ENCODE results near the gene PSMD13. TPM values are rescaled to one million over a fixed set of nuclear protein-coding genes. Genes with fewer than 3 reads are reported as not detected.

PSMD13 gene
- total RNA-seq, 1 donor from 2014 or later = 137 TPM

GRCh38 chr11:210803-211180 lies 26.0 kb upstream of the PSMD13 start:
- Histone ChIP-seq H3K4me1 (ENCODE audit: insufficient read depth, low read length) (peaks cover 27% of the 10 kb centered on the region), H4K20me1 (ENCODE audit: insufficient read depth, low read length) (peaks cover 77% of the 10 kb centered on the region), H3K4me3 (ENCODE audit: insufficient read depth, low read depth, low read length) (peak overlapping the region; percentile 86), H3K9me3 (ENCODE audit: insufficient read depth, low read depth, low read length) (no peaks in the 10 kb centered on the region), H3K4me2 (ENCODE audit: low read length) (peak overlapping the region; percentile 97), H3K79me2 (ENCODE audit: insufficient read depth, low read length) (peaks cover 72% of the 10 kb centered on the region), H3K9ac (ENCODE audit: low read length) (peak overlapping the region; percentile 97), H3K36me3 (ENCODE audit: insufficient read depth, low read length) (peaks cover 48% of the 10 kb centered on the region), H3K27ac (ENCODE audit: low read depth, low read length) (peak overlapping the region; percentile 94), H2AFZ (ENCODE audit: low read depth, low read length) (no peak overlapping the region), H3K27me3 (ENCODE audit: insufficient read depth, low read length) (no peaks in the 10 kb centered on the region)
- FAIRE-seq (no peak), DNase-seq (ENCODE audit: low read depth) (no peak)
- TF ChIP-seq EZH2 (IDR thresholded peaks at IDR 0.05; ENCODE audit: insufficient read depth, low read length) = no peak
- no peak for TF ChIP-seq CTCF (IDR thresholded peaks at IDR 0.05; ENCODE audit: insufficient read depth, low read depth, low read length)
- Mint-ChIP-seq H3K9me3 (ENCODE audit: unreplicated experiment) (no peaks in the 10 kb centered on the region), H3K4me3 (ENCODE audit: unreplicated experiment) (peak overlapping the region; percentile 99), H3K36me3 (ENCODE audit: low read depth, unreplicated experiment) (peaks cover 22% of the 10 kb centered on the region), H3K27me3 (ENCODE audit: low read depth, unreplicated experiment) (no peaks in the 10 kb centered on the region), H3K4me1 (ENCODE audit: low read depth, unreplicated experiment) (peaks cover 41% of the 10 kb centered on the region), H3K27ac (ENCODE audit: unreplicated experiment) (peak overlapping the region; percentile 100)

GRCh38 chr11:211295-211694 lies 25.5 kb upstream of the PSMD13 start:
- peaks cover 67% of the 10 kb centered on the region for H3K79me2 ChIP-seq (ENCODE audit: insufficient read depth, low read length)
- peak overlapping the region; percentile 97 for H3K9ac ChIP-seq (ENCODE audit: low read length)
- peaks cover 50% of the 10 kb centered on the region for H3K36me3 ChIP-seq (ENCODE audit: insufficient read depth, low read length)
- Mint-ChIP-seq H3K27ac (ENCODE audit: unreplicated experiment) (peak overlapping the region; percentile 87), H3K4me1 (ENCODE audit: low read depth, unreplicated experiment) (peaks cover 42% of the 10 kb centered on the region), H3K9me3 (ENCODE audit: unreplicated experiment) (no peaks in the 10 kb centered on the region), H3K27me3 (ENCODE audit: low read depth, unreplicated experiment) (no peaks in the 10 kb centered on the region), H3K4me3 (ENCODE audit: unreplicated experiment) (peak overlapping the region; percentile 99), H3K36me3 (ENCODE audit: low read depth, unreplicated experiment) (peaks cover 23% of the 10 kb centered on the region)
- peaks cover 22% of the 10 kb centered on the region for H3K4me1 ChIP-seq (ENCODE audit: insufficient read depth, low read length)
- H3K27ac ChIP-seq (ENCODE audit: low read depth, low read length) = no peak overlapping the region
- H3K9me3 ChIP-seq (ENCODE audit: insufficient read depth, low read depth, low read length) = no peaks in the 10 kb centered on the region
- no peaks in the 10 kb centered on the region for H3K27me3 ChIP-seq (ENCODE audit: insufficient read depth, low read length)
- no peak for FAIRE-seq
- DNase-seq (ENCODE audit: low read depth) = no peak
- no peak overlapping the region for H2AFZ ChIP-seq (ENCODE audit: low read depth, low read length)
- no peak for TF ChIP-seq CTCF (IDR thresholded peaks at IDR 0.05; ENCODE audit: insufficient read depth, low read depth, low read length)
- no peak for TF ChIP-seq EZH2 (IDR thresholded peaks at IDR 0.05; ENCODE audit: insufficient read depth, low read length)
- peak overlapping the region; percentile 97 for H3K4me2 ChIP-seq (ENCODE audit: low read length)
- H3K4me3 ChIP-seq (ENCODE audit: insufficient read depth, low read depth, low read length) = no peak overlapping the region
- H4K20me1 ChIP-seq (ENCODE audit: insufficient read depth, low read length) = peaks cover 76% of the 10 kb centered on the region

GRCh38 chr11:211741-212140 lies 25.0 kb upstream of the PSMD13 start:
- Histone ChIP-seq H3K9ac (ENCODE audit: low read length) (no peak overlapping the region), H3K27ac (ENCODE audit: low read depth, low read length) (no peak overlapping the region), H3K4me3 (ENCODE audit: insufficient read depth, low read depth, low read length) (no peak overlapping the region), H4K20me1 (ENCODE audit: insufficient read depth, low read length) (peaks cover 73% of the 10 kb centered on the region), H2AFZ (ENCODE audit: low read depth, low read length) (no peak overlapping the region), H3K27me3 (ENCODE audit: insufficient read depth, low read length) (no peaks in the 10 kb centered on the region), H3K4me2 (ENCODE audit: low read length) (no peak overlapping the region), H3K4me1 (ENCODE audit: insufficient read depth, low read length) (peaks cover 22% of the 10 kb centered on the region), H3K36me3 (ENCODE audit: insufficient read depth, low read length) (peaks cover 52% of the 10 kb centered on the region), H3K79me2 (ENCODE audit: insufficient read depth, low read length) (peaks cover 63% of the 10 kb centered on the region), H3K9me3 (ENCODE audit: insufficient read depth, low read depth, low read length) (no peaks in the 10 kb centered on the region)
- Mint-ChIP-seq H3K27me3 (ENCODE audit: low read depth, unreplicated experiment) (no peaks in the 10 kb centered on the region), H3K9me3 (ENCODE audit: unreplicated experiment) (no peaks in the 10 kb centered on the region), H3K4me1 (ENCODE audit: low read depth, unreplicated experiment) (peaks cover 42% of the 10 kb centered on the region), H3K4me3 (ENCODE audit: unreplicated experiment) (peak overlapping the region; percentile 99), H3K36me3 (ENCODE audit: low read depth, unreplicated experiment) (peaks cover 23% of the 10 kb centered on the region), H3K27ac (ENCODE audit: unreplicated experiment) (peak overlapping the region; percentile 87)
- TF ChIP-seq CTCF (IDR thresholded peaks at IDR 0.05; ENCODE audit: insufficient read depth, low read depth, low read length) = no peak
- no peak for TF ChIP-seq EZH2 (IDR thresholded peaks at IDR 0.05; ENCODE audit: insufficient read depth, low read length)
- no peak for DNase-seq (ENCODE audit: low read depth)
- FAIRE-seq = no peak
